RKO (cell line): Measurements from ENCODE around the gene CHST14.
"Not testable (repeated sequence)": the region's sequence is repeated elsewhere in the genome, so short reads cannot be mapped to it uniquely, and the experiment has no call there.

Experiments used
- DNase-seq: peaks from one replicate; pipeline ENCODE4 v3.0.0-alpha.2; 2016; ENCODE audit warnings: low spot score

The CHST14 gene

GRCh38 chr15:40440743-40441564, 29.8 kb upstream of the CHST14 start, which contains the start of gene BAHD1:
BAHD1 (plus strand) TSS chr15:40440953; CDS start chr15:40458465, 17,512 bp downstream.
- DNase-seq = peak; percentile 92

- DNase-seq = no peak
Observed at GRCh38 chr15:40441565-40442531, 28.9 kb upstream of the CHST14 start.

DNA sequence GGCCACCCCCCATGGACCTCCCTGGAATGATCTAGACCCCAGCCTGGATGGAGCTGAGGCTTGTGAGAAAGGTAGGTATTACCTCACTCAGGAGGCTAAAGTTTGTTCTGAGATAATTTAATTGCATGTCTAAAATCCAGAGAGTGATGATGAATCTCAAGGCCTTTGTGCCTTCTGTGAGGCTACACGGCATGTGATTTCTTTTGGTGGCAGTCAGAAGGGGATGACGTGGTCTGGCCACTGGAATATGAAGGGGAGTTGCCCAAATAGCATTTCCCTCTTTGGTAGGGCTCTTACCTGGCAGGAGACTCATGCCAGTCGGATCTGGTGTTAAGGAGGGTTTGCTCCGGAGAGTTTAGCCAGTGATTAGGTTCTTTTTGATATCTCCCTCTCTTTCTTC, 27.5 kb upstream of the CHST14 start:
- no peak for DNase-seq

DNA sequence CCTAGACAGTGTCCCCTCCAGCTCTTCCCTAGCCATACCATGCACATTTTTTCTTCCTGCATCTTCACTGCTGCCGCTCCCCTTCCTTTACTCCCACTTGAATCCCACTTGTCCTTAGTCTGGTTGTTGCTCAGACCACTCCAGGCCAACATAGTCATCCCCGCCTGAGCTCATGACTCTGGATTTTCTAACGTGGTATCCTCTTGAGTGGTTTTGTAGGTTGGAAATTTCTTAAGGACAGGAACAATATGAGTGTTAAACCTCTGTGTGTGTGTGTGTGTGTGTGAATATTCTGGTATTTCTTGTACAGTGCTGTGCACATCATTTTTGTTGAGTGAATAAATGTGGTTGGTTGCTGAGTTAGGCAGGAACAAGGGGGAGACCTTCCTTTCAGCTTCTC, 26.9 kb upstream of the CHST14 start:
- DNase-seq = no peak

DNA sequence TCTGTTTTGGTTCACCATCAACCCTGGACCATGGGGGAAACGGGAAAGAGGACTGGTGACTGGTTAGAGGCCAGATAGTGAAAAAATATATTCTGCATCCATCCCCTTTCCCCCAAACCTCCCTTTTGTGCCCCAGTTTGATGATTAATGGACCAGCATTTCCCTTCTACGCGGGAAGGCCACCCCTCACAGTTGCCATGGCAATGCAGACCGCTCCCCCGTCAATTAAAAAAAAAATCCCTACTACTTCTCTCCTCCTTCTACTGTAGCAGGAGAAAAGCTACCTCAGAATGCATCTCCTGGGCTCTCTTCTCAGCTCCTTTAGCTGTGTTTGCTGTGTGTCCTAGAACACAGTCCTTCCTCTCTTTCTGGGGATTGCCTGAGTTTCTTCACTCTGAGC, 26.0 kb upstream of the CHST14 start:
- DNase-seq = no peak

DNA sequence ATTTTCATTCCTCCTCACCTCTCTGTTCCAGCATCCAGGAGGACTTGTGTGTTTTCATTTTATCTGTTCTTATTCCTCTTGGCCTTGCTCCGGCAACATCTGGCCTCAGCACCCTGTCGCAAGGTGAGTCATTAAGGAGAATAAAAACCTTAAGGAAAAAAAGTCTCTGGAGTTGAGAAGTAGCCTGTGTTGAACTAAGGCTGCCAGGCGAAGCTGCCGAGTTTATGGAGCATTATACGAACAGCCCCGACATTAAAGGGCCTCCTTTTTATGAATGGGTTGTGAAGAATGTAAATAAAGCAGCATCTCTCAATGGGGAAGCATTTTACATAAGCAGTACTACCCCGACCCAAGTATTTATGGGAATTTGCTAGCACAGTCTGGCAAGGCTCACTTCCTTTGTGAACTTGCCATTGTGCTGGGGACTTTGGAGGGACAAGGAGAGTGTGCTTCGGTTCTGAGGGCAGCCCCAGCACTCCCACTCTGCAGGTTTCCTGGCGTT, 25.3 kb upstream of the CHST14 start:
- DNase-seq = no peak

DNA sequence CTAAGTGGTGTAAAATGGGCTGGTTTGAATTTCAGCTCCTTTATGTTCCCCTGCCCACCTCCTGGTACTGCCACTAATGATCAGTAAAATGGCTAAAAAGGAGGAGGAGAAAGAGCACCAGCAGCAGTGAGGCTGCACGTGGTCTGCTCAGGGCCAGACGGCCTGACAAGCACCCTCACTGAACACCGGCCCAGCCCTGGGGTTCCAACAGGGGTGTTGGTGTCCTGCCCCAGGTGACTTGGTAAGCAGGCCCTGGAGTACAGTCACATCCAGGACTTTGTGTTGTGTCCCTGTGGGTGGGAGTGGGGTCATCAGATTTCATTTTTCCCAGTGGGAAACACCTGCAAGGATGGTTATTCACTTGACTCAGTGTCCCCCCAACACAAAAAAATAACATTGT, 24.6 kb upstream of the CHST14 start:
- no peak for DNase-seq

- no peak for DNase-seq
Observed at GRCh38 chr15:40448354-40448753, 22.4 kb upstream of the CHST14 start.

DNA sequence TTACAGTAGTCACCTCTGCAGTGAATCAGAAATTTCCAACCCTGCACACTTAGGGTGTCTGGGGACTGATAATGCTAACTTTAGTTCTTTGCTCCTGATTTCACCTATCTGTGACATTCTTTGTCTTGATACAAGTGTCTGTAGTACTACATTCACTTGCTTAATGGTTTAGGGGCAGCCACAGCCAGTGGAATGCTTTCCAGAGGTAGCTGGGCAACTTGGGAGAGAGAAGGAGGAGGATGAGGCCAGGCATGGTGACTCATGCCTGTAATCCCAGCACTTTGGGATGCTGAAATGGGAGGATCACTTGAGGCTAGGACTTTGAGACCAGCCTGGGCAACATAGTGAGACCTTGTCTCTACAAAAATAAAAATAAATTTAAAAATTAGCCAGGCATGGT, 21.5 kb upstream of the CHST14 start:
- DNase-seq = no peak

GRCh38 chr15:40450047-40450446, 20.7 kb upstream of the CHST14 start:
- DNase-seq = no peak

GRCh38 chr15:40451527-40452158, 19.1 kb upstream of the CHST14 start:
- no peak for DNase-seq

DNA sequence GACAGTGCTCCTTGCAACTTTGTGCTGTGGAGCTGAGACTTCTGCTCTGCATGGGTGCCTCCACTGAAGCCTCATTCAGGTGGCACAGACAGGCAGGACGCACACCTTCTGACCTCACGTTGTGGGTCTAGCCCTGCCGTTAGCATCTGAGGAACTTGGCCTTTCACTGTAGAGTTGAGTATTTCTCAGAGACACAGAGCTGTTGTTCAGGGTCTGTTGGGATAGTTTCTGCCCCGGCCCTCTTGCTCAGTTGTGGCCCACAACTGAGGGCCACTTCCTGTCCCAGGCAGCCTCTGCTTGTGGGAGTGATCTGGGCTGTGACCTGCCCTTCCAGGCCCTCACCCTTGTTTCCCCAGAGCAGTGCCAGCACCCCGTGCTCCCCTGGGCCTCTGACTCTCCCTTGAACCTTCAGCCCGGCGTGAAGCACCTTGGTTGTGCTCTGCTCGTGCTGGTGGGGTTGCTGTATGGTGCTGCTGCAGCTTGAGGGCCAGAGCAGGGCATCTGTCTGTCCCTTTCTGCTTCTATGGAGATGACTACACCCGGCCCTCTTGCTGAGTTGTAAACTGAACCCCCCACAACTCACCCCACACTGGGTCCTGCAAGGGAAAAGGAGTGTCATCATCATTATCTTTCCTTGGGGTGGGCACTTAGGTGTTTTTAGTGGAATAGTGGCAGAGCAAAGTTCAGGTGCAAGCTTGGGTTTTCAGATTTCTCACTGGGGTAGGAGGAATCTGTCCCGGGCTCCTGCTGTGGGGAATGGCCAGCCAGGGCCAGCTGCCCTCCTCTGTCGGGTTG, 18.3 kb upstream of the CHST14 start:
- no peak for DNase-seq

DNA sequence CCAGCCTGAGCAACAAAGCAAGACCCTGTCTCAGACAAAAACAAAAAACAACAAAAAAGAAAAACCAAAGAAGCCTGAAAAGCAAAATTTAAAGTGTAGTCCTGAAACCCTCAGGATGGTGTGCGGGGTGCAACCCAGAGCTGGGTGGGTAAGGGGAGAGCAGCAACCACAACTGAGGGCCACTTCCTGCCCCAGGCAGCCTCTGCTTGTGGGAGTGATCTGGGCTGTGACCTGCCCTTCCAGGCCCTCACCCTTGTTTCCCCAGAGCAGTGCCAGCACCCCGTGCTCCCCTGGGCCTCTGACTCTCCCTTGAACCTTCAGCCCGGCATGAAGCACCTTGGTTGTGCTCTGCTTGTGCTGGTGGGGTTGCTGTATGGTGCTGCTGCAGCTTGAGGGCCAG, 16.8 kb upstream of the CHST14 start:
- DNase-seq = not testable (repeated sequence)

DNA sequence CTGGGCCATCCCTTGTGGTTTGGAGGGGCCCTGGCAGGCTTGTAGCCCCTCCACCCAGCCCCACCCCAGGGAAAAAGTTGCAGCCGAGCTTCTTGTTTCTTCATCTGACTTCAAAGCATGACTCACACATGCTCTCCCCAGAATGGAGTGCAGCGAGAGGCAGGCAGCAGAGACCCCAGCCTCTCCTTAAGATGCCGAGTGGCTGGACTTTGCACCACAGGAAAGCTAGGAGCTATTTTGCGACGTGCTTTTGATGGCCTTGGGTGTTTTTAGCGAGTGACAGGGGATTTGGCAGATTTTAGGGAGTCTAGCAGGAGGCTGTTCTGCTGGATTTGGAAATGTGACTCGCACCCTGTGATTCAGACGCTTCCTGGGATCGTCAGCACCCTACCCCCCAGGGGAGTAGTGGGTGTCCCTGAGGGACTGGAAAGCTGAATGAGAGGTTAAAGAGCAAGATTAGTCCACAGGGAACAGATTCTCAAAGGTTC, 15.8 kb upstream of the CHST14 start:
- DNase-seq = peak; percentile 56

DNA sequence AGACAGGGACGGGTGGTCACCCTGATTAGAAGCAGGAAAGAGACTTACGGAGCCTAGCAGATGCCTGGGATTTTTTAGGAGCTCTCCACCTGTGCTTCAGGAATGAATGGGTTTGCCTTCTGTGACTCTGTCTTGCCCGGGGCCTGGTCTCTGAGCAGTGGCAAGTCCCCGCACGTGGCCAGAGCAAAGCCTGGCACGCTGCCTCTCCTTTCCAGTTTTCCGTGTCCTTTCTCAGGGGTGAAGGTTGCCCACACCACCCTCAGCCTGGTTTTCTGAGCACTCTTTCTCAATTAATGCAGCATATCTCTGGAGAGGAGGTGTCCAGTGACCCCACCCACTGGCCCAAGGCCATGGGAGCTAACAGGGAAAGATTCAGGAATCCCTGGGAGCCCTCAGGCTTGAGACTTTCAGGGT, 14.5 kb upstream of the CHST14 start:
- DNase-seq = no peak

DNA sequence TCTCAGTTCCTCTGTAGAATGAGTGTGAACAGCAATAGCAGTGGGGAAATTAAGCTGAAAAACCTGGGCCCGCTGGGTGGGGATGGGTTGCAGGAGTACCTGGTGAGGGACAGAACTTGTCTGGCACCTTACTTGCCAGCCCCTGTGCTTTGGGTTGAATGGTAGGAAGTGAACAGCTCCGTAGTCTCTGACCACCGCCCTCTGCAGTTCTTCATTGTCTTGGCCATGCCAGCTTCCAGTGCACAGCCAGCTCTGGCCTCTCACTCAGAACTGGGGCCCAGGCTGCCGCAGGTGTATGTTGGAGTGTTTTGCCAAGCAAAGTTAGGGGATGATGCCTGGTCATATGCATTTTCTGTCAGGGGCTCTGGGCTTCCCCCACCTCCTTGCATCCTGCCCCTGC, 14.0 kb upstream of the CHST14 start:
- DNase-seq = no peak

GRCh38 chr15:40458495-40459371, 12.1 kb upstream of the CHST14 start:
- no peak for DNase-seq

GRCh38 chr15:40459391-40460015, 11.3 kb upstream of the CHST14 start:
- DNase-seq = no peak

GRCh38 chr15:40460404-40460803, 10.4 kb upstream of the CHST14 start:
- no peak for DNase-seq

DNA sequence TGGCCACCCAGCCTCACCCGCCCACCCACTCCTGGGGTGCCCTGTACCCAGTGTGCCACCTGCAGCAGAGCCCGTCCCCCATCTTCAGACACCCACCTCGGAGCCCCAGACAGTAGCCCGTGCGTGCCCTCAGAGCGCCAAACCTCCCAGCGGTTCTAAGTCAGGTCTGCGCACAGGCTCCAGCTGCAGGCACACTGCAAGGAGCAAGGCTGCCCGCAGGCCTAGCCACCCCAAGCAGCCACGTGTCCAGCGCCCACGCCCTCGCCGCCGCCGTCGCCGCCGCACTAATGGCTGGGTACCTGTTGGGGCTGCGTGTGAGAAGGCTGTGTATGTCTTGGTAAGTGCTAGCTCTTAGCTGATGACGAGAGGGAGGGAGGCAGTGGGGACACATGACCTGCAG, 8.8 kb upstream of the CHST14 start:
- no peak for DNase-seq
